DOHH2 (cell line): ENCODE measurements around the gene WDR33.

ENCODE experiments used
- H3F3A ChIP-seq: fragments of 200-600 bp; sonication (generic), shearing (Covaris generic); 2 replicates; pipeline ENCODE4 v1.6.0; 2016; ENCODE audit warnings: antibody characterized with exemption, mild to moderate bottlenecking; ENCODE audit not compliant: control insufficient read depth, insufficient read depth
- H3K27ac ChIP-seq: fragments of 200-600 bp; sonication (generic); 2 replicates; pipeline ENCODE4 v1.5.1; 2014; ENCODE audit warnings: low read depth, mild to moderate bottlenecking, low read length, moderate library complexity
- H3K27me3 ChIP-seq: fragments of 200-600 bp; sonication (generic); 2 replicates; pipeline ENCODE4 v1.6.1; 2014; ENCODE audit warnings: mild to moderate bottlenecking, low read length, mixed read lengths; ENCODE audit not compliant: control insufficient read depth
- H3K36me3 ChIP-seq: fragments of 200-600 bp; sonication (generic); 2 replicates; pipeline ENCODE4 v1.6.1; 2014; ENCODE audit warnings: mild to moderate bottlenecking, low read length, moderate library complexity, mixed read lengths; ENCODE audit not compliant: control insufficient read depth
- H3K4me1 ChIP-seq: fragments of 200-600 bp; sonication (generic); 2 replicates; pipeline ENCODE4 v1.6.1; 2014; ENCODE audit warnings: mild to moderate bottlenecking, low read length, mixed read lengths; ENCODE audit not compliant: control insufficient read depth
- H3K4me2 ChIP-seq: fragments of 200-600 bp; sonication (generic); 2 replicates; pipeline ENCODE4 v1.6.0; 2014; ENCODE audit warnings: mild to moderate bottlenecking, low read length, moderate library complexity
- H3K4me3 ChIP-seq: fragments of 200-600 bp; sonication (generic); 2 replicates; pipeline ENCODE4 v1.5.1; 2014; ENCODE audit warnings: mild to moderate bottlenecking, low read length, mixed read lengths
- H3K79me2 ChIP-seq: fragments of 200-600 bp; sonication (generic); 2 replicates; pipeline ENCODE4 v1.6.1; 2014; ENCODE audit warnings: mild to moderate bottlenecking, low read length, mixed read lengths; ENCODE audit not compliant: control insufficient read depth
- H3K9me2 ChIP-seq: fragments of 200-600 bp; sonication (generic); replicated peaks from 2 replicates; pipeline ENCODE4 v1.6.1; 2014; ENCODE audit warnings: mild to moderate bottlenecking, low read length, mixed read lengths; ENCODE audit not compliant: control insufficient read depth
- H3K9me3 ChIP-seq: fragments of 200-600 bp; sonication (generic); 2 replicates; pipeline ENCODE4 v1.6.1; 2014; ENCODE audit warnings: antibody characterized with exemption, low read length, mixed read lengths; ENCODE audit not compliant: control insufficient read depth, insufficient read depth
- H4K20me1 ChIP-seq: fragments of 200-600 bp; sonication (generic); 2 replicates; pipeline ENCODE4 v1.6.0; 2014; ENCODE audit warnings: low read depth, mild to moderate bottlenecking, antibody characterized with exemption, low read length, moderate library complexity; ENCODE audit not compliant: control insufficient read depth, insufficient read depth
- CTCF ChIP-seq: fragments of 200-600 bp; sonication (generic); IDR thresholded peaks from one replicate; pipeline ENCODE4 v1.5.1; 2014; ENCODE audit warnings: antibody characterized with exemption, mild to moderate bottlenecking, low read depth, low read length; ENCODE audit not compliant: poor library complexity, severe bottlenecking
- EZH2phosphoT487 ChIP-seq: fragments of 200-600 bp; sonication (generic); IDR thresholded peaks from 2 replicates; pipeline ENCODE4 v1.6.1; 2017; ENCODE audit warnings: borderline replicate concordance, mild to moderate bottlenecking, antibody characterized with exemption, low read length, moderate library complexity, mixed read lengths

Gene WDR33

GRCh38 chr2:127676906-127677305 lies 134.1 kb downstream of the WDR33 start:
- H4K20me1 ChIP-seq = no peaks in the 10 kb centered on the region
- no peaks in the 10 kb centered on the region for H3F3A ChIP-seq
- H3K27me3 ChIP-seq = peaks cover 70% of the 10 kb centered on the region
- H3K27ac ChIP-seq = no peak overlapping the region
- no peaks in the 10 kb centered on the region for H3K79me2 ChIP-seq
- H3K36me3 ChIP-seq = no peaks in the 10 kb centered on the region
- no peak overlapping the region for H3K4me3 ChIP-seq
- peaks cover 2% of the 10 kb centered on the region; the same call in 1 of the 2 replicates for H3K4me1 ChIP-seq
- no peaks in the 10 kb centered on the region for H3K9me3 ChIP-seq
- no peak overlapping the region for H3K4me2 ChIP-seq
- no peaks in the 10 kb centered on the region for H3K9me2 ChIP-seq
- TF ChIP-seq EZH2phosphoT487 (no peak), CTCF (no peak)

GRCh38 chr2:127675331-127676261 lies 135.4 kb downstream of the WDR33 start, which contains the start of gene LIMS2:
TSS of gene LIMS2 (minus strand) at chr2:127675530. CDS start at chr2:127675024, 506 bp downstream.
- Histone ChIP-seq H3F3A (no peaks in the 10 kb centered on the region), H4K20me1 (no peaks in the 10 kb centered on the region), H3K27ac (no peak within 1 kb of the TSS), H3K9me2 (no peaks in the 10 kb centered on the region), H3K4me2 (no peak within 1 kb of the TSS), H3K9me3 (no peaks in the 10 kb centered on the region), H3K4me3 (no peak within 1 kb of the TSS), H3K36me3 (no peaks in the 10 kb centered on the region), H3K27me3 (peaks cover 65% of the 10 kb centered on the region), H3K79me2 (no peaks in the 10 kb centered on the region), H3K4me1 (no peaks in the 10 kb centered on the region)
- TF ChIP-seq CTCF = no peak
- no peak for TF ChIP-seq EZH2phosphoT487

- Histone ChIP-seq H4K20me1 (no peaks in the 10 kb centered on the region), H3K9me2 (no peaks in the 10 kb centered on the region), H3K36me3 (no peaks in the 10 kb centered on the region), H3K9me3 (no peaks in the 10 kb centered on the region), H3K27me3 (peaks cover 61% of the 10 kb centered on the region), H3K27ac (no peak overlapping the region), H3K4me2 (no peak overlapping the region), H3K4me1 (no peaks in the 10 kb centered on the region), H3F3A (no peaks in the 10 kb centered on the region), H3K4me3 (no peak overlapping the region), H3K79me2 (no peaks in the 10 kb centered on the region)
- TF ChIP-seq EZH2phosphoT487 = no peak
- no peak for TF ChIP-seq CTCF
These were observed 136.4 kb downstream of the WDR33 start for GRCh38 chr2:127674241-127675209.
